ENCODE data around the gene ANKRD9. TPM values are rescaled to one million over a fixed set of nuclear protein-coding genes. Genes with fewer than 3 reads are reported as not detected.
"Not testable (repeated sequence)": the region's sequence is repeated elsewhere in the genome, so short reads cannot be mapped to it uniquely, and the experiment has no call there.

The ANKRD9 gene
- total RNA-seq, 1 experiment from 2014 or later: 13.0 TPM

DNA sequence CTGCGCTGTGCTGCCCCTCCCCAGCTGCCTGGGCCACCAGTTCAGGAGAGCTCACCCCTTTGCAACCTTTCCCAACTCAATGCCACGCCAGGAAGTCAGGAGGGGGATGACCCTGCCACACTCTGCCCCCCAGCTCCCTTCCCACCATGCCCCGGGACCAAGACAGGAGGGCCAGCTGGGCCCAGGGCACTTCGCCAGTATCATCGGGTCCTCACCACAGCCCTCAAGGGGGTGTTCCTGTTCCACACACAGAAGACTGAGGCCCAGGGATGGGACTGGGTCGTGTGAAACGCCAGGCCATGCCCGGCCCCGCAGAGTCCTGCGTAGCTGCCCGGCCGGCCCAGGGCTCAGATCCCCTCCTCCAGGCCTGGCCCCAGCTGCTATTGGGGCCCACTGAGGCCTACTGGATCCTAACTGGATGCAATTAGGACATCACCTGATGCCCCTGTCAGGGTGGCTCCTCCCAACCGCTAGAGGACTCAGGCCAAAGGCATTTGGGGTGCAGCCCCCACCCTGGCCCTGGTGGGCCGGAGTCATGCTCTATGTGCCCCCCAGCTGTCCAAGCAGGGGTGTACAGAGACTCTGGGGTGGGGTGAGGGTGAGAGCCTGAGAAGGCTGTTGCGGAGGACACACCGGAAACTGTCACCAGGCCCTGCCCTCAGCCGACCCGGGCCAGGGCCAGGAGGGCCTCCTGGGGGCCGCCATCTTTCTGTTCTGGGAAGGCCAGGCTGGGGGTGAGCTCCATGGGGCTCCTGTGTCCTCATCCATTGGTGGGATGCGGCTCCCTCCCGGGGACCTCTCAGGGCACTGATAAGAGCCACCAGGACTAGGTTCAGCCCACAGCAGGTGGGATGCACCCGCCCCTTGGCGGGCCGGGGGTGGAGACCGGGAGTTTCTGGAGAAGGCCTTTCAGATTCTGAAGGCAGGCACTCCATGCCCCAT, 29.3 kb upstream of the ANKRD9 start:
- no peak for DNase-seq (ENCODE audit: low read depth)

DNA sequence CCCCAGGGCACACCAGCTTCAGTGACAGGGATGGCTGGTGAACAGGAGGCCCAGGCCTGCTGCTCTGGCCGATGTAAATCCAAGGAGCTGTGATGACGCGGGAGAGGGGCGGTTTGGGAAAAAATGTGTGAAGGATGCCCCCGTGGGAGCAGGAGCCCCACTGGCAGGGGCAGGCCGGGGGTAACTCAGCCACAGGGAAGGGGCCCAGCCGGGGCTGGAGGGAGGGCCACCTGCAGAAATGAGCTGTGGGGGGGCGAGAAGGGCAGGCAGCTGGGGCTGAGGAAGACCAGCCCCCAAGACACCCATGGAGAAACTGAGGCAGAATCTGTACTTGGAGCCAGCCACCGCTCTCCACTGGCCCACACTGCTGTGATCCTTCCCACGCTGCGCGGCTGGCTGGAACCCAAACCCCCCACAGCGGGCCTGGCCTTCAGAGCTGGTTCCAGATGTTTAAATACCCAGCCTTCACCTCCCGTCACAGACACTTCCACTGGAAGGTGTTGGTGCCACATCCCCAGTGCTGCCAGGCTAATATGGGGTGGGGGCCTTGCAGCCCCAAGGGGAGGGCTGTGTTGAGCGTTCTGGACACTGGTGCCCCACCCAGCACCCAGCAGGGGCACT, 28.5 kb upstream of the ANKRD9 start:
- no peak for DNase-seq (ENCODE audit: low read depth)

DNA sequence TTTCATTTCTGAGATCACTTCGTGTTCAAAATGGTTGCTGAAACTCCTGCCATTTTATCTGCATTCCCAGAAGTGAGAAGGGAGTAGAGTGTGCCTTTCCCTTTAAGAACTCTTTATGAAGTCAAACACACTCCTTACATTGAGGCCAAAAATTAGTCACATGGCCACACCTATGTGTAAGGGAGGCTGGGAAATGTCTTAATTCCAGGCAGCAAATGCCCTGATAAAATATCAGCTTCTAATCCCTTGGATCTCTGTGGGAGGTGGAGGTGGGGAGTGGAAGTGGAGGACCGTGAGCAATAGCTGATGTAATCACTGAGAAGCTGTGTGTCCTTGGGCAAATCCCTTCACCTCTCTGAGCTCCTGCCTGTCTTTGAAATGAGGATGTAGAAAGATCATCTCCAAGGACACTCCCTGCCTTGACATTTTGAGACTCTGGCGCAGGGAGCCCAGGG, 22.7 kb upstream of the ANKRD9 start:
- DNase-seq (ENCODE audit: low read depth): peak; percentile 39

DNA sequence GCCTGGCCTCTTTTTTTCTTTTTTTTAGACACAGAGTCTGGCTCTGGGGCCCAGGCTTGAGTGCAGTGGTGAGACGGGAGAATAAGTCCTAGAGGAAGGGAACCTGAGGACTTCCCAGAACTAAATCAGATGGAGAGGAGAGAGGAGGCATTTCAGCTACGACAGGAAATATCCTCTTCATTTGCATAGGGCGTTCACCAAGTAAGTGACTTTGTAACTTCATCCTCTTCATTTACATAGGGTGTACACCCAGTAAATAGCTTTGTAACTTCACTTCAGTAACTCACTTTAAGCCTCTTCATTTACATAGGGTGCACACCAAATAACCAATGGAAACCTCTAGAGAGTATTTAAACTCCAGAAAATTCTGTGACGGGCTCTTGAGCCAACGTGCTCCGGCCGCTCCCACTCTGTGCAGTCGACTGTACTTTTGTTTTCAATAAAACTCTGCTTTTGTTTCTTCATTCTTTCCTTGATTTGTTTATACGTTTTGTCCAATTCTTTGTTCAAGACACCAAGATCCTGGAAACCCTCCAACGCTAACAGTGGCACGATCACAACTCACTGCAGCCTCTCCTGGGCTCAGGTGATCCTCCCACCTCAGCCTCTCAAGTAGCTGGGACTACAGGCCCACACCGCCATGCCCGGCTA, 21.4 kb upstream of the ANKRD9 start:
- no peak for DNase-seq (ENCODE audit: low read depth)

GRCh38 chr14:102528431-102529170, 19.0 kb upstream of the ANKRD9 start:
- DNase-seq (ENCODE audit: low read depth): no peak

GRCh38 chr14:102525929-102526497, 16.4 kb upstream of the ANKRD9 start:
- DNase-seq (ENCODE audit: low read depth): peak; percentile 56

DNA sequence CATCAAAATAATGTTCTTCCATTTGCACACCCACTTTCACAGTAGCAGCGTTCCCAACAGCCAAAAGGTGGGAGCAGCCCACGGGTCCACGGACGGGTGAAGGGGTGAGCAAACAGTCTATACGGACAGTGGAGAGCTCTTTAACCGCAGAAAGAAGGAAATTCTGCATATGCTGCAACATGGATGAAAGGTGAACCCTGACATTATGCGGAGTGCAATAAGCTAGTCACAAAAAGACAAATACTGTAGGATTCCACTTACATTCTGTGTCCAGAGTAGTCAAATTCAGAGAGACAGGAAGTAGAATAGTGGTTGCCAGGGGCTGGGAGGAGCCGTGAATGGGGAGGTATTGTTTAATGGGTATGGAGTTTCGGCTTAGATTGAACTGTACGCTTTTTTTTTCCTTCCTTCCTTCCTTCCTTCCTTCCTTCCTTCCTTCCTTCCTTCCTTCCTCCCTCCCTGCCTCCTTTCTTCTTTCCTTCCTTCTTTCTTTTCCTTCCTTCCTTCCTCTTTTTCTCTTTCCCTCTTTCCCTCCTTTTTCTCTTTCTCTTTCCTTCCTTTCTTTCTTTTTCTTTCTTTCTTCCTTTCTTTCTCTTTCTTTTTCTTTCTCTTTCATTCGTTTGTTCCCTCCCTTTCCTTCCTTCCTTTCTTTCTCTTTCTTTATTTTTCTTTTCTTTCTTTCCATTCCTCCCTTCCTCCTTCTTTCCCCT, 15.8 kb upstream of the ANKRD9 start:
- DNase-seq (ENCODE audit: low read depth): peak; percentile 69

DNA sequence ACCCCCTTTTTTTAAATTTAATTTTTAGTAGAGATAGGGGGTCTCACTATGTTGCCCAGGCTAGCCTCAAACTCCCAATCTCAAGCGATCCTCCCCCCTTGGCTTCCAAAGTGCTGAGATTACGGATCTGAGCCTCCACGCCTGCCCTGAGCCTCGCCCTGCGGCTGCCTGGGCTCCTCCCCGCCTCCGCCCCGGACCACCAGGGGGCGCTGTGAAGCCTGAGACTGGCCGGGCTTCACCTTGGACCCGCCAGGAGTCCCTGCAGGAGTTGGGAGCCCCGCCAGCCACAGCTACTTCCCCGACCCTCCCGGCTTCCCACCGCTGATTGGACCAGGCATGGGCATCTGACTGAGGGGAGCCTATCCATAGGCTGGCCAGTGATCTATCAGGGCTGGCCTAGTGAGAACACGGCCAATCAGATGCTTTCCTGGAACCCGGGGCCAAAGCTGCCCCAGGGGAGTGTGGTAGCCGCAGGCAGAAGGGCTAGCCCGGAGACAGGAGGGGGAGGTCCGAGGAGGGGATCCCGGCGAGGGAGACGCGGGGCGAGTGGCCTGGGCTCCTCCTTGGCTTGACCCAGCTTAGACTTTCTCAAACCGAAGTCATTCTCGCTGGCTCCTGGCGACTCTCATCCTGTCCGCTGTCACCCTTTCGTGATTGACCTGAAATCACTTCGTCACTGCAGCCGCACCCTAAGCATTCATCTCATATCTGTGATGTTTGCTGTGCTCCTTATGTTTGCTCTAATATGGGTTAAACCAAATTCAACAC, 15.1 kb upstream of the ANKRD9 start:
- DNase-seq (ENCODE audit: low read depth): peak; percentile 99

- no peak for DNase-seq (ENCODE audit: low read depth)
Observed at GRCh38 chr14:102523569-102524450, 14.2 kb upstream of the ANKRD9 start.

DNA sequence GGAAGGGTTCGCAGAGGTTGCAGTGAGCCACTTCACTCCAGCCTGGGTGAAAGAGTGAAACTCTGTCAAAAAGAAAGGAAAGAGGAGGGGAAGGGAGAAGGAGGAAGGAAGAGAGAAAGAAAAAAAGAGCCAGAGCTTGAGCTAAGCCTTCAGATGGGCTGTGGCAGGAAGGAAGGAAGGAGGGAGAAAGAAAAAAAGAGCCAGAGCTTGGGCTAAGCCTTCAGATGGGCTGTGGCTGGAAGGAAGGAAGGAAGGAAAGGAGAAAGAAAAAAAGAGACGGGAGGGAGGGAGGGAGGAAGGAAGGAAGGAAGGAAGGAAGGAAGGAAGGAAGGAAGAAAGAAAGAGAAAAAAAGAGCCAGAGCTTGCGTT, 13.6 kb upstream of the ANKRD9 start:
- DNase-seq (ENCODE audit: low read depth): no peak

- not testable (repeated sequence) for DNase-seq (ENCODE audit: low read depth)
Observed at GRCh38 chr14:102519709-102520108, 10.1 kb upstream of the ANKRD9 start.

DNA sequence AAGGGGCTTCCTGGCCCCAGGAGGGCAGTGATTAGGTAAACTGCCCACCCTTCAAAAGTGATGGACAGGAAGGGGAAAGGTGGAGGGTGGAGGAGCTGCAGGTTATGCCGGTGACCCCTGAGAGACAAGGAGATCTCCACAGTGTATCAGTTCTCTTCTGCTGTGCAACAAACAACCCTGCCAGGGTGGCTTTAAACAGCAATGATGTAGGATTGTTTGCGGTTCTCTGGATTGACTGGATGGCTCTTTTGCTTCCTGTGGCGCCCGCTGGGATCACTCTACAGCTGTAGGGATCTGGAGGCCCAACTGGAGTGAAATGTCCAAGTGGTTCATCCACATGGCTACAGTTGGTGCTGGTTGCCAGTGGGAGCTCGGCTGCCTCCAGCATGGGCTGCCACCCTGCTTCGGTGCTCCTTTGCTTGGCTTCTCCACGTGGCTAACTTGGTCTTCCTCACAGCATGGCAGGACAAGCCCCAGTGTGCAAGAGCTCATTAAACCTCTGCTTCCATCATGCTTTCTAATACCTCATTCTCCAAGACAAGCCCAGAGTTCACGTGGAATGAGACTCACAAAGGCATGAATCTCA, 8.6 kb upstream of the ANKRD9 start:
- DNase-seq (ENCODE audit: low read depth): no peak

DNA sequence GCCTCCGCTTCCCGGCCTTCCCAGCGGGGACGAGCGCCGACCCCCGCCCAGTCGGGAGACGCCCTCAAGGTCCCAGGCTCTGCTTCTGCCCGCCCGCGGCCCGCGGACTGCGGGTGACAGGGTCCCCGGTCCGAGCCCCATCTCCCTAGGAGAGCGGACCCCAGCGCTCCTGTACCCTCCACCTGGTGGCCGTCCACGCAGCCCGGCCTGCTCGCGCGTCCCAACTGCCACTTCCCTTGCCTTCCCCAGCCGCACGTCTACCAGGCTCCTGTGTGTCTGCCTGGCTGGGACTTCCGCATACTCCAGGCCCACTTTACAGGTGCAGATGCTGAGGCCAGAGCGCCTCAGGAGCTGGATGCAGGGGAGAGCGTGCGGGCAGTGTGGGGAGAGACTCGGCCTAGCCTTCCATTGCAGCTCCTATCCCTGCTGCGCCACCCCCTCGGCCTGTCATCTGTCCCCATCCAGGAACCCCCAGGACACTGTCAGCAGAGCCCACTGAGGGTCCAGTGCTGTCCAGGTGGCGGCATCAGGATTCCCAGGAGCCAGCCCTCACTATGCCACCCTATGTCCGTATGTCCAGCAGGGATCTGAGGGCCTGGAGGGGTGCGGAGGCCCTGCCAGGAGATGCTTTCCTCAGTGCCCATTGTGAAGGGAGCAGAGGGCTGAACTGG, 8.0 kb upstream of the ANKRD9 start:
- DNase-seq (ENCODE audit: low read depth): no peak

- DNase-seq (ENCODE audit: low read depth): no peak
Observed at GRCh38 chr14:102516531-102517391, 7.2 kb upstream of the ANKRD9 start.

GRCh38 chr14:102514987-102515733, 5.6 kb upstream of the ANKRD9 start:
- no peak for DNase-seq (ENCODE audit: low read depth)

All from HT1080 (cell line).